Trophoblast cell (in vitro differentiated cells and primary cell): ENCODE data around the gene AGAP1.

Source experiments
- DNase-seq, 2 donors: peaks; one replicate each; pipeline ENCODE4 v3.0.0-alpha.2; 2016
- H2AFZ ChIP-seq: 2 replicates; pipeline ENCODE4 v1.6.1; 2013; ENCODE audit warnings: low read length, moderate library complexity, mild to moderate bottlenecking; ENCODE audit not compliant: insufficient read depth, poor library complexity
- H2AK5ac ChIP-seq: 2 replicates; pipeline ENCODE4 v1.6.1; 2013; ENCODE audit warnings: mild to moderate bottlenecking, low read length
- H2BK120ac ChIP-seq: 2 replicates; pipeline ENCODE4 v1.6.1; 2013; ENCODE audit warnings: low read length, mild to moderate bottlenecking, moderate library complexity; ENCODE audit not compliant: insufficient read depth, poor library complexity
- H2BK12ac ChIP-seq: 2 replicates; pipeline ENCODE4 v1.6.1; 2013; ENCODE audit warnings: mild to moderate bottlenecking, low read length, moderate library complexity
- H2BK5ac ChIP-seq: 2 replicates; pipeline ENCODE4 v1.6.1; 2013; ENCODE audit warnings: low read length, low read depth, moderate library complexity, mild to moderate bottlenecking; ENCODE audit not compliant: poor library complexity
- H3K14ac ChIP-seq: 2 replicates; pipeline ENCODE4 v1.6.1; 2013; ENCODE audit warnings: mild to moderate bottlenecking, low read length
- H3K18ac ChIP-seq: 2 replicates; pipeline ENCODE4 v1.6.1; 2013; ENCODE audit warnings: mild to moderate bottlenecking, low read length
- H3K23ac ChIP-seq: 2 replicates; pipeline ENCODE4 v1.6.1; 2013; ENCODE audit warnings: low read length
- H3K27ac ChIP-seq: 2 replicates; pipeline ENCODE4 v1.5.1; 2013; ENCODE audit warnings: low read depth, mild to moderate bottlenecking, inconsistent platforms, low read length, moderate library complexity
- H3K27me3 ChIP-seq: 2 replicates; pipeline ENCODE4 v1.6.1; 2013; ENCODE audit warnings: inconsistent platforms, mild to moderate bottlenecking, low read length, moderate library complexity; ENCODE audit not compliant: insufficient read depth
- H3K36me3 ChIP-seq, 2 experiments: 1 replicate in 1 of 2; 2 replicates in 1 of 2; pipeline ENCODE4 v1.6.1; 2013; ENCODE audit warnings: low read length in 2 of 2, mild to moderate bottlenecking in 2 of 2, moderate library complexity in 1 of 2; ENCODE audit not compliant: insufficient read depth in 2 of 2, control insufficient read depth in 1 of 2
- H3K4ac ChIP-seq: 2 replicates; pipeline ENCODE4 v1.6.1; 2013; ENCODE audit warnings: low read depth, mild to moderate bottlenecking, low read length, moderate library complexity
- H3K4me1 ChIP-seq, 2 experiments: 1 replicate in 1 of 2; 2 replicates in 1 of 2; pipeline ENCODE4 v1.6.1; 2013; ENCODE audit warnings: low read length in 2 of 2, mild to moderate bottlenecking in 2 of 2, moderate library complexity in 1 of 2; ENCODE audit not compliant: insufficient read depth in 2 of 2, control insufficient read depth in 1 of 2
- H3K4me2 ChIP-seq: 2 replicates; pipeline ENCODE4 v1.6.1; 2013; ENCODE audit warnings: inconsistent platforms, mild to moderate bottlenecking, low read length, moderate library complexity
- H3K4me3 ChIP-seq: 2 replicates; pipeline ENCODE4 v1.5.1; 2013; ENCODE audit warnings: mild to moderate bottlenecking, low read depth, low read length, inconsistent platforms
- H3K79me1 ChIP-seq: one replicate; pipeline ENCODE4 v1.6.1; 2013; ENCODE audit warnings: low read length
- H3K79me2 ChIP-seq: 2 replicates; pipeline ENCODE4 v1.6.1; 2013; ENCODE audit warnings: low read length, mild to moderate bottlenecking; ENCODE audit not compliant: control insufficient read depth, insufficient read depth, poor library complexity
- H3K9ac ChIP-seq: 2 replicates; pipeline ENCODE4 v1.6.1; 2013; ENCODE audit warnings: mild to moderate bottlenecking, low read length
- H3K9me3 ChIP-seq: 2 replicates; pipeline ENCODE4 v1.6.1; 2013; ENCODE audit warnings: low read depth, mild to moderate bottlenecking, control low read depth, inconsistent platforms, low read length; ENCODE audit not compliant: insufficient read depth
- H4K12ac ChIP-seq: 2 replicates; pipeline ENCODE4 v1.6.1; 2013; ENCODE audit warnings: low read depth, mild to moderate bottlenecking, low read length, moderate library complexity
- H4K8ac ChIP-seq: 2 replicates; pipeline ENCODE4 v1.6.1; 2013; ENCODE audit warnings: low read depth, mild to moderate bottlenecking, low read length, moderate library complexity
- H4K91ac ChIP-seq: one replicate; pipeline ENCODE4 v1.6.1; 2013; ENCODE audit warnings: low read depth, mild to moderate bottlenecking, low read length, moderate library complexity
- WGBS: extraction: QIAGEN DNeasy Blood & Tissue Kit; methylation state at CpG from one replicate; pipeline ENCODE4 v1.1.7; 2013; ENCODE audit warnings: missing lambda C conversion rate; ENCODE audit not compliant: insufficient read length, insufficient coverage; ENCODE audit errors: extremely low coverage; 5-methylcytosine and 5-hydroxymethylcytosine counted together

AGAP1 gene

GRCh38 chr2:235641956-235642355 lies 148.1 kb downstream of the AGAP1 start:
- Histone ChIP-seq H2AK5ac (no peak overlapping the region), H4K12ac (no peak overlapping the region), H3K79me2 (no peaks in the 10 kb centered on the region), H2BK12ac (no peak overlapping the region), H3K18ac (peak overlapping the region; percentile 7), H4K8ac (no peak overlapping the region), H3K9ac (no peak overlapping the region), H3K14ac (no peak overlapping the region), H4K91ac (peak overlapping the region; percentile 45), H2BK120ac (no peak overlapping the region), H3K36me3 (no peaks in the 10 kb centered on the region), H3K27me3 (no peaks in the 10 kb centered on the region), H3K4ac (no peak overlapping the region), H2AFZ (no peak overlapping the region), H3K4me3 (no peak overlapping the region), H3K23ac (no peak overlapping the region), H3K4me1 (peaks cover 9 to 11% of the 10 kb centered on the region in 2 experiments), H2BK5ac (peak overlapping the region; percentile 9), H3K79me1 (no peaks in the 10 kb centered on the region), H3K27ac (no peak overlapping the region), H3K4me2 (no peak overlapping the region), H3K9me3 (no peaks in the 10 kb centered on the region)
- no CpG with 5 or more reads among the region's 8 CpGs for WGBS
- no peak for DNase-seq

- Histone ChIP-seq H3K79me1 (no peaks in the 10 kb centered on the region), H2AK5ac (no peak overlapping the region), H3K4me1 (peaks cover 9 to 11% of the 10 kb centered on the region in 2 experiments), H4K8ac (no peak overlapping the region), H3K4ac (no peak overlapping the region), H3K79me2 (no peaks in the 10 kb centered on the region), H3K14ac (no peak overlapping the region), H3K36me3 (no peaks in the 10 kb centered on the region), H3K4me3 (no peak overlapping the region), H4K12ac (no peak overlapping the region), H2BK5ac (no peak overlapping the region), H3K9me3 (no peaks in the 10 kb centered on the region), H3K23ac (no peak overlapping the region), H4K91ac (peak overlapping the region; percentile 45), H2BK12ac (no peak overlapping the region), H3K4me2 (no peak overlapping the region), H3K18ac (no peak overlapping the region), H2AFZ (no peak overlapping the region), H3K9ac (no peak overlapping the region), H2BK120ac (no peak overlapping the region), H3K27ac (no peak overlapping the region), H3K27me3 (no peaks in the 10 kb centered on the region)
- no peak for DNase-seq
- no CpG with 5 or more reads among the region's 9 CpGs for WGBS
Observed at GRCh38 chr2:235642446-235643098, 148.7 kb downstream of the AGAP1 start.

- H2BK12ac ChIP-seq, result no peak overlapping the region
- H2AK5ac ChIP-seq, result no peak overlapping the region
- peaks cover 9 to 11% of the 10 kb centered on the region in 2 experiments for H3K4me1 ChIP-seq
- no peak overlapping the region for H3K4me3 ChIP-seq
- H2AFZ ChIP-seq, result no peak overlapping the region
- no peak overlapping the region for H3K4me2 ChIP-seq
- H3K79me2 ChIP-seq, result no peaks in the 10 kb centered on the region
- no peak overlapping the region for H3K14ac ChIP-seq
- H3K9me3 ChIP-seq, result no peaks in the 10 kb centered on the region
- H4K12ac ChIP-seq, result no peak overlapping the region
- H3K9ac ChIP-seq, result no peak overlapping the region
- no peak overlapping the region for H3K4ac ChIP-seq
- no peak overlapping the region for H3K18ac ChIP-seq
- no peak overlapping the region for H2BK120ac ChIP-seq
- no peaks in the 10 kb centered on the region for H3K36me3 ChIP-seq
- H3K79me1 ChIP-seq, result no peaks in the 10 kb centered on the region
- H2BK5ac ChIP-seq, result no peak overlapping the region
- no peak overlapping the region for H4K8ac ChIP-seq
- WGBS, result no CpG with 5 or more reads among the region's 16 CpGs
- no peak overlapping the region for H3K23ac ChIP-seq
- no peaks in the 10 kb centered on the region for H3K27me3 ChIP-seq
- no peak for DNase-seq
- H4K91ac ChIP-seq, result no peak overlapping the region
- H3K27ac ChIP-seq, result no peak overlapping the region
Observed at GRCh38 chr2:235643680-235644511, 150.1 kb downstream of the AGAP1 start.

GRCh38 chr2:235647264-235647663 lies 153.4 kb downstream of the AGAP1 start:
- no peak overlapping the region for H3K4me2 ChIP-seq
- no peaks in the 10 kb centered on the region for H3K9me3 ChIP-seq
- H3K14ac ChIP-seq, result no peak overlapping the region
- no peak overlapping the region for H2BK12ac ChIP-seq
- H3K27ac ChIP-seq, result no peak overlapping the region
- no peak for DNase-seq
- H4K12ac ChIP-seq, result no peak overlapping the region
- H2AFZ ChIP-seq, result no peak overlapping the region
- H4K8ac ChIP-seq, result no peak overlapping the region
- H2AK5ac ChIP-seq, result no peak overlapping the region
- H3K36me3 ChIP-seq, result no peaks in the 10 kb centered on the region
- no peak overlapping the region for H3K4ac ChIP-seq
- H3K79me2 ChIP-seq, result no peaks in the 10 kb centered on the region
- no CpG with 5 or more reads among the region's 6 CpGs for WGBS
- no peak overlapping the region for H2BK5ac ChIP-seq
- H3K9ac ChIP-seq, result no peak overlapping the region
- H3K4me3 ChIP-seq, result no peak overlapping the region
- no peak overlapping the region for H3K23ac ChIP-seq
- peaks cover 0 to 3% of the 10 kb centered on the region in 2 experiments for H3K4me1 ChIP-seq
- no peaks in the 10 kb centered on the region for H3K79me1 ChIP-seq
- H4K91ac ChIP-seq, result no peak overlapping the region
- H3K18ac ChIP-seq, result no peak overlapping the region
- H3K27me3 ChIP-seq, result no peaks in the 10 kb centered on the region
- no peak overlapping the region for H2BK120ac ChIP-seq
